ENCODE data around the gene BDKRB2. TPM values are rescaled to one million over a fixed set of nuclear protein-coding genes. Genes with fewer than 3 reads are reported as not detected.

The BDKRB2 gene
- total and polyA plus RNA-seq, 2 of the 8 experiments (the other 6 are each of a cell fraction or from before 2014, with no cell fraction given) = 0.13 to 0.21 TPM

- POLR2A ChIA-PET (ENCODE audit: partially characterized antibody) = no interaction called here
- Histone ChIP-seq H3K23ac (ENCODE audit: insufficient read length) (no peak overlapping the region), H3K56ac (replicated peaks; ENCODE audit: insufficient read length, low read depth, low read length) (no peak overlapping the region), H2BK5ac (ENCODE audit: low read depth, low read length) (no peak overlapping the region), H3K36me3 (ENCODE audit: control insufficient read depth in 2 of 4, insufficient read depth in 4 of 4, low read length in 3 of 4) (no peaks in the 10 kb centered on the region), H2BK20ac (ENCODE audit: low read length) (no peak overlapping the region), H3K9ac (replicated peaks in 1 of 4; ENCODE audit: extremely low read depth in 1 of 4, low read depth in 3 of 4, low read length in 3 of 4) (no peak overlapping the region), H3K79me1 (ENCODE audit: low read depth, low read length) (no peaks in the 10 kb centered on the region), H2AK5ac (ENCODE audit: low read depth, low read length) (no peak overlapping the region), H2BK120ac (replicated peaks; ENCODE audit: low read depth, low read length) (no peak overlapping the region), H3K4ac (replicated peaks; ENCODE audit: insufficient read length, low read depth, low read length) (no peak overlapping the region), H4K91ac (replicated peaks; ENCODE audit: insufficient read length, low read length) (no peak overlapping the region), H3K27me3 (replicated peaks in 1 of 4; ENCODE audit: control insufficient read depth in 3 of 4, extremely low read depth in 1 of 4, insufficient read depth in 3 of 4, low read length in 3 of 4) (no peaks in the 10 kb centered on the region; a peak in 1 of 7 replicates), H3K9me3 (ENCODE audit: insufficient read depth in 2 of 2, low read depth in 1 of 2, low read length in 1 of 2) (no peaks in the 10 kb centered on the region; a peak in 1 of 4 replicates), H3K4me1 (replicated peaks in 1 of 4; ENCODE audit: control insufficient read depth in 3 of 4, insufficient read depth in 4 of 4, low read length in 3 of 4) (no peaks in the 10 kb centered on the region), H2BK15ac (ENCODE audit: low read length) (no peak overlapping the region), H3K18ac (ENCODE audit: extremely low read depth, low read length) (no peak overlapping the region), H4K8ac (ENCODE audit: extremely low read depth, insufficient read depth, low read length) (no peak overlapping the region), H2AFZ (ENCODE audit: low read length) (no peak overlapping the region), H3K4me3 (ENCODE audit: extremely low read depth in 1 of 4, insufficient read depth in 2 of 4, low read depth in 3 of 4, low read length in 4 of 4) (no peak overlapping the region), H4K5ac (ENCODE audit: insufficient read length, low read depth, low read length) (no peak overlapping the region), H3K4me2 (ENCODE audit: insufficient read depth in 1 of 2, low read depth in 2 of 2, low read length in 2 of 2) (no peak overlapping the region), H3K14ac (ENCODE audit: insufficient read length) (no peak overlapping the region), H2BK12ac (ENCODE audit: low read depth, low read length) (no peak overlapping the region), H3K27ac (ENCODE audit: low read depth, low read length) (no peak overlapping the region), H3K79me2 (ENCODE audit: control insufficient read depth in 1 of 2, insufficient read depth in 2 of 2, low read length in 2 of 2) (no peaks in the 10 kb centered on the region), H3K23me2 (ENCODE audit: low read depth, low read length) (no peaks in the 10 kb centered on the region; the same call in 1 of the 2 replicates), H4K20me1 (replicated peaks in 1 of 2; ENCODE audit: control insufficient read depth in 1 of 2, insufficient read depth in 2 of 2, low read length in 2 of 2) (no peaks in the 10 kb centered on the region)
- TF ChIP-seq E2F6 (IDR thresholded peaks at IDR 0.05) (no peak), KDM4A (IDR thresholded peaks at IDR 0.05; ENCODE audit: low read depth, low read length, severe bottlenecking) (no peak), YY1 (IDR thresholded peaks at IDR 0.05; ENCODE audit: low read depth, low read length) (no peak), POLR2AphosphoS5 (IDR thresholded peaks at IDR 0.05; ENCODE audit: low read depth, low read length) (no peak), CTCF (IDR thresholded peaks at IDR 0.05; ENCODE audit: control extremely low read depth in 1 of 3, insufficient read depth in 1 of 3, low read depth in 1 of 3, low read length in 3 of 3) (no peak), FOSL1 (IDR thresholded peaks at IDR 0.05; ENCODE audit: insufficient read depth, low read depth, low read length) (no peak), POLR2A (IDR thresholded peaks at IDR 0.05; ENCODE audit: control extremely low read depth in 1 of 2, low read depth in 2 of 2, low read length in 2 of 2) (no peak), TBP (IDR thresholded peaks at IDR 0.05; ENCODE audit: low read depth, low read length) (no peak)
- no peak for DNase-seq (ENCODE audit: low read depth in 1 of 2, low spot score in 2 of 2)
- no peak for FAIRE-seq
- 82% methylated on average over 4 of the region's 4 CpGs; no CpG with 5 or more reads in 1 of the 2 experiments for WGBS, 2 experiments (ENCODE audit: extremely low coverage in 1 of 2, insufficient coverage in 1 of 2, insufficient read length in 1 of 2, insufficient replicate concordance in 2 of 2, low coverage in 1 of 2, low lambda C conversion rate in 2 of 2, missing lambda C conversion rate in 1 of 2)
- CTCF ChIA-PET (ENCODE audit: partially characterized antibody) = no interaction called here
These were observed 22.1 kb upstream of the BDKRB2 start for GRCh38 chr14:96182546-96182945.

Measured in H1 (cell line).